ENCODE results near the gene SOX3.

The SOX3 gene

GRCh38 chrX:140504371-140505324 lies at the start of gene SOX3:
SOX3 (minus strand) TSS chrX:140505069; CDS start chrX:140505060, 9 bp downstream.
- DNase-seq (ENCODE audit: low read depth in 3 of 3, low spot score in 1 of 3), result no peak

GRCh38 chrX:140548985-140549384 lies 44.1 kb upstream of the SOX3 start:
- no peak for DNase-seq (ENCODE audit: low read depth in 3 of 3, low spot score in 1 of 3)

- no peak for DNase-seq (ENCODE audit: low read depth in 3 of 3, low spot score in 1 of 3)
These were observed 21.3 kb upstream of the SOX3 start for GRCh38 chrX:140526171-140526570.

- no peak for DNase-seq (ENCODE audit: low read depth in 3 of 3, low spot score in 1 of 3)
These were observed 20.6 kb upstream of the SOX3 start for GRCh38 chrX:140525448-140525847.

GRCh38 chrX:140524556-140524955 lies 19.7 kb upstream of the SOX3 start:
- no peak for DNase-seq (ENCODE audit: low read depth in 3 of 3, low spot score in 1 of 3)

GRCh38 chrX:140521393-140521792 lies 16.5 kb upstream of the SOX3 start:
- DNase-seq (ENCODE audit: low read depth in 3 of 3, low spot score in 1 of 3), result no peak

GRCh38 chrX:140514554-140514953 lies 9.7 kb upstream of the SOX3 start:
- DNase-seq (ENCODE audit: low read depth in 3 of 3, low spot score in 1 of 3), result no peak

- DNase-seq (ENCODE audit: low read depth in 3 of 3, low spot score in 1 of 3), result no peak
These were observed 6.0 kb upstream of the SOX3 start for GRCh38 chrX:140510895-140511295.

GRCh38 chrX:140510306-140510676 lies 5.4 kb upstream of the SOX3 start:
- DNase-seq (ENCODE audit: low read depth in 3 of 3, low spot score in 1 of 3), result no peak

- no peak for DNase-seq (ENCODE audit: low read depth in 3 of 3, low spot score in 1 of 3)
These were observed 4.8 kb upstream of the SOX3 start for GRCh38 chrX:140509468-140510305.

GRCh38 chrX:140508958-140509357 lies 4.1 kb upstream of the SOX3 start:
- DNase-seq (ENCODE audit: low read depth in 3 of 3, low spot score in 1 of 3), result no peak

GRCh38 chrX:140507982-140508305 lies 3.1 kb upstream of the SOX3 start:
- no peak for DNase-seq (ENCODE audit: low read depth in 3 of 3, low spot score in 1 of 3)

- no peak for DNase-seq (ENCODE audit: low read depth in 3 of 3, low spot score in 1 of 3)
These were observed 2.5 kb upstream of the SOX3 start for GRCh38 chrX:140507223-140507981.

GRCh38 chrX:140505421-140506337 lies 810 bp upstream of the SOX3 start:
- no peak for DNase-seq (ENCODE audit: low read depth in 3 of 3, low spot score in 1 of 3)

GRCh38 chrX:140503714-140504351 lies 1.0 kb downstream of the SOX3 start:
- no peak for DNase-seq (ENCODE audit: low read depth in 3 of 3, low spot score in 1 of 3)

GRCh38 chrX:140503238-140503601 lies 1.6 kb downstream of the SOX3 start:
- no peak for DNase-seq (ENCODE audit: low read depth in 3 of 3, low spot score in 1 of 3)

- no peak for DNase-seq (ENCODE audit: low read depth in 3 of 3, low spot score in 1 of 3)
These were observed 2.2 kb downstream of the SOX3 start for GRCh38 chrX:140502491-140503237.

- DNase-seq (ENCODE audit: low read depth in 3 of 3, low spot score in 1 of 3), result no peak
These were observed 2.9 kb downstream of the SOX3 start for GRCh38 chrX:140501940-140502468.

- DNase-seq (ENCODE audit: low read depth in 3 of 3, low spot score in 1 of 3), result no peak
These were observed 3.5 kb downstream of the SOX3 start for GRCh38 chrX:140501321-140501720.
